Spleen (tissue), 13 donors: ENCODE data around the gene GAB1. TPM values are rescaled to one million over a fixed set of nuclear protein-coding genes. Genes with fewer than 3 reads are reported as not detected.

Experiments used
- DNase-seq: peaks from one replicate; pipeline ENCODE4 v3.0.0-alpha.2; 2020
- H3K27ac ChIP-seq, 8 donors: fragments of 200-600 bp; sonication (generic) in 7 of 8; 1 replicate in 4 of 8; 2 replicates in 4 of 8; pipeline versions ENCODE4 v1.5.0 to v1.8.0; 2016 to 2021; ENCODE audit warnings: inconsistent platforms in 4 of 8, mild to moderate bottlenecking in 4 of 8, moderate library complexity in 1 of 8
- H3K27me3 ChIP-seq, 7 donors: fragments of 200-600 bp; sonication (generic) in 6 of 7; replicated peaks in 1 of 7; 1 replicate in 4 of 7; 2 replicates in 3 of 7; pipeline versions ENCODE4 v1.5.0 to v1.8.0; 2016 to 2021; ENCODE audit warnings: inconsistent platforms in 3 of 7, mild to moderate bottlenecking in 1 of 7
- H3K36me3 ChIP-seq, 6 donors: fragments of 200-600 bp; sonication (generic) in 5 of 6; 1 replicate in 4 of 6; 2 replicates in 2 of 6; pipeline versions ENCODE4 v1.5.0 to v1.8.0; 2016 to 2021; ENCODE audit warnings: inconsistent platforms in 2 of 6
- H3K4me1 ChIP-seq, 6 donors: fragments of 200-600 bp; sonication (generic) in 5 of 6; 1 replicate in 3 of 6; 2 replicates in 3 of 6; pipeline versions ENCODE4 v1.5.0 to v1.8.0; 2016 to 2021; ENCODE audit warnings: inconsistent platforms in 3 of 6
- H3K4me3 ChIP-seq, 8 donors: fragments of 200-600 bp; sonication (generic) in 7 of 8; 1 replicate in 4 of 8; 2 replicates in 4 of 8; pipeline versions ENCODE4 v1.5.0 to v1.8.0; 2016 to 2021; ENCODE audit warnings: inconsistent platforms in 4 of 8, mild to moderate bottlenecking in 4 of 8, moderate library complexity in 2 of 8
- H3K9me3 ChIP-seq, 8 donors: fragments of 200-600 bp; sonication (generic) in 7 of 8; 1 replicate in 4 of 8; 2 replicates in 4 of 8; pipeline versions ENCODE4 v1.5.0 to v1.8.0; 2016 to 2021; ENCODE audit warnings: inconsistent platforms in 4 of 8
- CTCF ChIP-seq, 11 experiments: fragments of 200-600 bp in 7 of 11; fragments of 450-650 bp in 4 of 11; sonication (generic) in 4 of 11; IDR thresholded peaks in 8 of 11; conservative IDR thresholded peaks in 3 of 11; 1 replicate in 7 of 11; 2 replicates in 4 of 11; pipeline versions ENCODE4 v1.4.0 to v1.8.0; 2016 to 2021; ENCODE audit warnings: antibody characterized with exemption in 11 of 11, inconsistent platforms in 4 of 11, mild to moderate bottlenecking in 1 of 11
- POLR2A ChIP-seq, 3 donors: fragments of 450-650 bp; IDR thresholded peaks; one replicate each; pipeline ENCODE4 v1.5.1; 2017; ENCODE audit warnings: antibody characterized with exemption in 3 of 3, mild to moderate bottlenecking in 1 of 3
- POLR2AphosphoS5 ChIP-seq, 3 donors: sonication (generic); formaldehyde crosslinking; IDR thresholded peaks; one replicate each; pipeline ENCODE4 v1.5.1; 2017; ENCODE audit warnings: antibody characterized with exemption in 3 of 3
- WGBS, 5 donors: extraction: QIAGEN DNeasy Blood & Tissue Kit in 3 of 5; methylation state at CpG; one replicate each; pipeline versions ENCODE4 v1.1.5 to v1.1.7; 2013 to 2018; 5-methylcytosine and 5-hydroxymethylcytosine counted together
- intact Hi-C: fragments of 100-400 bp; cut with DNase I; formaldehyde crosslinking; loops from one replicate; pipeline ENCODE4 v1.15.0; 2023; ENCODE audit warnings: low total_unique reads
- long read RNA-seq, 2 donors: transcript quantifications; one replicate each; lab custom pipeline, GENCODE V29; 2026
- polyA plus RNA-seq, 3 donors: library from polyadenylated mRNA; stranded (reverse); fragments of 200-250 nt; gene quantifications; one replicate each; pipeline ENCODE4 v1.2.1, GENCODE V29; 2013
- total RNA-seq, 7 donors: library from RNA; depleted of rRNA in 3 of 7; stranded (reverse); fragments of >200 nt in 3 of 7; fragmentation: NEBNext Ultra II Directional in 4 of 7; extraction: Animal tissue kit (Norgen Biotek cat#: 25700) in 4 of 7; gene quantifications; one replicate each; pipeline versions ENCODE4 v1.1.0 to v1.2.1, GENCODE V29; 2016 to 2021
- donor health status: healthy with polysubstance abuse.
- donor health status: DM: no; HTN: no; CAD: no; lungs with moderate emphysema.
- donor health status: DM: no; HTN: no; CAD: no.
- donor health status: Bipolar disorder and iron deficiency.
- donor health status: healthy.
- donor health status: DM: no; HTN: no; CAD: no.
- donor health status: DM: yes; HTN: yes; CAD: no.

GAB1 gene
- 10 to 100 TPM; 21.6 to 53.6 (median 33.1) TPM for total RNA-seq
- polyA plus RNA-seq: 1 to 10 TPM; 1.6 to 4.7 (median 3.1) TPM
- long read RNA-seq, donor 1, partial matches to known transcripts: 0 of 2 reads
- long read RNA-seq, donor 1, other reads (novel, unspliced or antisense): 0 of 2 reads
- long read RNA-seq, donor 2, partial matches to known transcripts: 0 of 1 reads
- long read RNA-seq, donor 2, other reads (novel, unspliced or antisense): 0 of 1 reads

- H3K4me1 ChIP-seq: peaks cover 0 to 59% (median 19%) of the 10 kb centered on the region in 6 donors
- H3K9me3 ChIP-seq: no peaks in the 10 kb centered on the region
- WGBS, 5 donors: 0 to 3% (median 0%) methylated on average over 17 to 81 of the region's 81 CpGs
- peak; percentile 94 for DNase-seq
- H3K4me3 ChIP-seq: peak within 1 kb of the TSS; percentile 79 to 98 (median 82)
- no peaks in the 10 kb centered on the region for H3K36me3 ChIP-seq
- peak; percentile 83 to 88 (median 85) for TF ChIP-seq POLR2AphosphoS5 (IDR thresholded peaks at IDR 0.05)
- peak in 9 of 11 experiments; percentile 8 to 56 (median 35) for TF ChIP-seq CTCF (IDR thresholded peaks at IDR 0.05 in 8 of 11, conservative IDR thresholded peaks at IDR 0.05 in 3 of 11)
- TF ChIP-seq POLR2A (IDR thresholded peaks at IDR 0.05): peak in 1 of 3 donors; percentile 27
- peaks cover 0 to 34% (median 0%) of the 10 kb centered on the region in 7 donors for H3K27me3 ChIP-seq
- intact Hi-C loops: loop anchor here (10.0 kb wide), 1 partner anchor 152 kb away; the partner anchor contains the start of gene USP38
- peak within 1 kb of the TSS; percentile 81 to 98 (median 94) for H3K27ac ChIP-seq
Measured at GRCh38 chr4:143336781-143337599, at the start of gene GAB1. TSS of gene GAB1 (plus strand) at chr4:143336876. CDS start at chr4:143337189, 313 bp downstream.

- intact Hi-C loops: no loop called here
- TF ChIP-seq CTCF (IDR thresholded peaks at IDR 0.05 in 8 of 11, conservative IDR thresholded peaks at IDR 0.05 in 3 of 11) (no peak), POLR2AphosphoS5 (IDR thresholded peaks at IDR 0.05) (no peak), POLR2A (IDR thresholded peaks at IDR 0.05) (no peak)
- DNase-seq: no peak
- WGBS, 5 donors: 63 to 81% (median 71%) methylated on average over 3 of the region's 3 CpGs
- Histone ChIP-seq H3K4me3 (no peak overlapping the region), H3K27me3 (no peaks in the 10 kb centered on the region), H3K4me1 (no peaks in the 10 kb centered on the region), H3K9me3 (no peaks in the 10 kb centered on the region), H3K36me3 (no peaks in the 10 kb centered on the region), H3K27ac (peak overlapping the region in 2 of 8 donors; percentile 44 to 52)
Measured at GRCh38 chr4:143287572-143287923, 49.1 kb upstream of the GAB1 start.

GRCh38 chr4:143288171-143288570 lies 48.5 kb upstream of the GAB1 start:
- Histone ChIP-seq H3K4me1 (no peaks in the 10 kb centered on the region), H3K27ac (no peak overlapping the region), H3K27me3 (no peaks in the 10 kb centered on the region), H3K36me3 (no peaks in the 10 kb centered on the region), H3K4me3 (no peak overlapping the region), H3K9me3 (no peaks in the 10 kb centered on the region)
- 88 to 99% (median 90%) methylated on average over 4 of the region's 4 CpGs for WGBS, 5 donors
- intact Hi-C loops: no loop called here
- TF ChIP-seq POLR2A (IDR thresholded peaks at IDR 0.05) (no peak), CTCF (IDR thresholded peaks at IDR 0.05 in 8 of 11, conservative IDR thresholded peaks at IDR 0.05 in 3 of 11) (no peak), POLR2AphosphoS5 (IDR thresholded peaks at IDR 0.05) (no peak)
- DNase-seq: no peak

GRCh38 chr4:143289370-143289769 lies 47.3 kb upstream of the GAB1 start:
- Histone ChIP-seq H3K27me3 (no peaks in the 10 kb centered on the region), H3K9me3 (no peaks in the 10 kb centered on the region), H3K27ac (no peak overlapping the region), H3K4me3 (no peak overlapping the region), H3K36me3 (no peaks in the 10 kb centered on the region), H3K4me1 (no peaks in the 10 kb centered on the region)
- intact Hi-C loops: no loop called here
- no peak for DNase-seq
- TF ChIP-seq CTCF (IDR thresholded peaks at IDR 0.05 in 8 of 11, conservative IDR thresholded peaks at IDR 0.05 in 3 of 11): no peak
- TF ChIP-seq POLR2A (IDR thresholded peaks at IDR 0.05): no peak
- no peak for TF ChIP-seq POLR2AphosphoS5 (IDR thresholded peaks at IDR 0.05)
